Spleen (tissue), 7 donors: ENCODE results near the gene IKZF5.

Experiments used
- POLR2AphosphoS5 ChIP-seq, 3 donors: sonication (generic); formaldehyde crosslinking; IDR thresholded peaks; one replicate each; pipeline ENCODE4 v1.5.1; 2017; ENCODE audit warnings: antibody characterized with exemption in 3 of 3
- TF ChIP-seq, protein P1 (sequence below), 11 experiments: fragments of 200-600 bp in 7 of 11; fragments of 450-650 bp in 4 of 11; sonication (generic) in 4 of 11; IDR thresholded peaks in 8 of 11; conservative IDR thresholded peaks in 3 of 11; 1 replicate in 7 of 11; 2 replicates in 4 of 11; pipeline versions ENCODE4 v1.4.0 to v1.8.0; 2016 to 2021; ENCODE audit warnings: antibody characterized with exemption in 11 of 11, inconsistent platforms in 4 of 11, mild to moderate bottlenecking in 1 of 11
- donor health status: DM: no; HTN: no; CAD: no; lungs with moderate emphysema.
- donor health status: DM: no; HTN: no; CAD: no.
- donor health status: DM: no; HTN: no; CAD: no.

DNA sequence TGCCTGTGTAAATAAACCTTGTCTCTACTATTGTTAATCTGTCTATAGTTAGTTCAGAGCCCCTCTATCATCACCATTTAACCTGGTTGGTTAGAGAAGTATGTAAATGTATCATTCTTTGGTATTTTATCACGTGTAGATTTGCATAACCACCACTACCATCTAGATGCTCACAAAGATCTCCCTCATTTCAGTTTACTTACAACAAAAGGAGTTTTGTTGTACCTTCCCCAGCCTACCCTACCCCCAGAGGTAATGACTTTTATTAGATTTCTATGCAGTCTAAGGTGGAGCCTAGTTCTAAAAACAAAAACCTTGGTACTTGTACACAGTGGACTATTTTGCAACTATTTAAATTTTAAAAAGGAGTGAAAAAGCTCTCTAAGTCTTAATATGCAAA, 17.7 kb upstream of the IKZF5 start:
- TF ChIP-seq POLR2AphosphoS5 (IDR thresholded peaks at IDR 0.05) = no peak
- TF ChIP-seq, protein P1, sequence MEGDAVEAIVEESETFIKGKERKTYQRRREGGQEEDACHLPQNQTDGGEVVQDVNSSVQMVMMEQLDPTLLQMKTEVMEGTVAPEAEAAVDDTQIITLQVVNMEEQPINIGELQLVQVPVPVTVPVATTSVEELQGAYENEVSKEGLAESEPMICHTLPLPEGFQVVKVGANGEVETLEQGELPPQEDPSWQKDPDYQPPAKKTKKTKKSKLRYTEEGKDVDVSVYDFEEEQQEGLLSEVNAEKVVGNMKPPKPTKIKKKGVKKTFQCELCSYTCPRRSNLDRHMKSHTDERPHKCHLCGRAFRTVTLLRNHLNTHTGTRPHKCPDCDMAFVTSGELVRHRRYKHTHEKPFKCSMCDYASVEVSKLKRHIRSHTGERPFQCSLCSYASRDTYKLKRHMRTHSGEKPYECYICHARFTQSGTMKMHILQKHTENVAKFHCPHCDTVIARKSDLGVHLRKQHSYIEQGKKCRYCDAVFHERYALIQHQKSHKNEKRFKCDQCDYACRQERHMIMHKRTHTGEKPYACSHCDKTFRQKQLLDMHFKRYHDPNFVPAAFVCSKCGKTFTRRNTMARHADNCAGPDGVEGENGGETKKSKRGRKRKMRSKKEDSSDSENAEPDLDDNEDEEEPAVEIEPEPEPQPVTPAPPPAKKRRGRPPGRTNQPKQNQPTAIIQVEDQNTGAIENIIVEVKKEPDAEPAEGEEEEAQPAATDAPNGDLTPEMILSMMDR (IDR thresholded peaks at IDR 0.05 in 8 of 11, conservative IDR thresholded peaks at IDR 0.05 in 3 of 11) = no peak
